Chondrocyte (in vitro differentiated cells): ENCODE results near the gene KEL. TPM values are rescaled to one million over a fixed set of nuclear protein-coding genes. Genes with fewer than 3 reads are reported as not detected.

Experiments used
- DNase-seq: peaks from one replicate; pipeline ENCODE4 v3.0.0; 2021; ENCODE audit warnings: mixed read lengths, low spot score
- H3K27ac Mint-ChIP-seq: one replicate; pipeline ENCODE4 v1.8.0; 2021; ENCODE audit warnings: mild to moderate bottlenecking, moderate library complexity, mixed read lengths; ENCODE audit not compliant: unreplicated experiment
- H3K27me3 Mint-ChIP-seq: 2 replicates; pipeline ENCODE4 v1.8.0; 2021; ENCODE audit warnings: low read depth, mixed read lengths
- H3K36me3 Mint-ChIP-seq: 2 replicates; pipeline ENCODE4 v1.8.0; 2021; ENCODE audit warnings: low read depth, mixed read lengths
- H3K4me1 Mint-ChIP-seq: 2 replicates; pipeline ENCODE4 v1.8.0; 2021; ENCODE audit warnings: low read depth, mild to moderate bottlenecking, mixed read lengths
- H3K4me3 Mint-ChIP-seq: one replicate; pipeline ENCODE4 v1.8.0; 2021; ENCODE audit warnings: mild to moderate bottlenecking, moderate library complexity, mixed read lengths; ENCODE audit not compliant: unreplicated experiment
- H3K9me3 Mint-ChIP-seq: 2 replicates; pipeline ENCODE4 v1.8.0; 2021; ENCODE audit warnings: low read depth, mixed read lengths
- total RNA-seq: library from RNA; stranded (reverse); gene quantifications from 3 replicates; pipeline ENCODE4 v1.2.1, GENCODE V29; 2021
- TF ChIP-seq, protein P1 (sequence below): fragments of 200-600 bp; sonication (generic); IDR thresholded peaks from 2 replicates; pipeline ENCODE4 v1.5.0; 2021; ENCODE audit warnings: antibody characterized with exemption, mild to moderate bottlenecking, moderate library complexity

KEL gene
- total RNA-seq, 1 donor from 2014 or later: 0.40 TPM

GRCh38 chr7:142961595-142961972, 579 bp downstream of the KEL start:
- no peak for DNase-seq
- H3K4me1 Mint-ChIP-seq: no peaks in the 10 kb centered on the region
- no peak overlapping the region for H3K4me3 Mint-ChIP-seq
- H3K36me3 Mint-ChIP-seq: no peaks in the 10 kb centered on the region
- TF ChIP-seq, protein P1, sequence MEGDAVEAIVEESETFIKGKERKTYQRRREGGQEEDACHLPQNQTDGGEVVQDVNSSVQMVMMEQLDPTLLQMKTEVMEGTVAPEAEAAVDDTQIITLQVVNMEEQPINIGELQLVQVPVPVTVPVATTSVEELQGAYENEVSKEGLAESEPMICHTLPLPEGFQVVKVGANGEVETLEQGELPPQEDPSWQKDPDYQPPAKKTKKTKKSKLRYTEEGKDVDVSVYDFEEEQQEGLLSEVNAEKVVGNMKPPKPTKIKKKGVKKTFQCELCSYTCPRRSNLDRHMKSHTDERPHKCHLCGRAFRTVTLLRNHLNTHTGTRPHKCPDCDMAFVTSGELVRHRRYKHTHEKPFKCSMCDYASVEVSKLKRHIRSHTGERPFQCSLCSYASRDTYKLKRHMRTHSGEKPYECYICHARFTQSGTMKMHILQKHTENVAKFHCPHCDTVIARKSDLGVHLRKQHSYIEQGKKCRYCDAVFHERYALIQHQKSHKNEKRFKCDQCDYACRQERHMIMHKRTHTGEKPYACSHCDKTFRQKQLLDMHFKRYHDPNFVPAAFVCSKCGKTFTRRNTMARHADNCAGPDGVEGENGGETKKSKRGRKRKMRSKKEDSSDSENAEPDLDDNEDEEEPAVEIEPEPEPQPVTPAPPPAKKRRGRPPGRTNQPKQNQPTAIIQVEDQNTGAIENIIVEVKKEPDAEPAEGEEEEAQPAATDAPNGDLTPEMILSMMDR: no peak
- H3K27ac Mint-ChIP-seq: no peak overlapping the region
- peaks cover 8% of the 10 kb centered on the region for H3K27me3 Mint-ChIP-seq
- H3K9me3 Mint-ChIP-seq: peaks cover under 1% of the 10 kb centered on the region

GRCh38 chr7:142960955-142961512, 1.1 kb downstream of the KEL start:
- Mint-ChIP-seq H3K27ac (no peak overlapping the region), H3K4me1 (no peaks in the 10 kb centered on the region), H3K4me3 (no peak overlapping the region), H3K36me3 (no peaks in the 10 kb centered on the region), H3K27me3 (peaks cover 8% of the 10 kb centered on the region), H3K9me3 (peaks cover 6% of the 10 kb centered on the region)
- no peak for DNase-seq
- TF ChIP-seq, protein P1: no peak

DNA sequence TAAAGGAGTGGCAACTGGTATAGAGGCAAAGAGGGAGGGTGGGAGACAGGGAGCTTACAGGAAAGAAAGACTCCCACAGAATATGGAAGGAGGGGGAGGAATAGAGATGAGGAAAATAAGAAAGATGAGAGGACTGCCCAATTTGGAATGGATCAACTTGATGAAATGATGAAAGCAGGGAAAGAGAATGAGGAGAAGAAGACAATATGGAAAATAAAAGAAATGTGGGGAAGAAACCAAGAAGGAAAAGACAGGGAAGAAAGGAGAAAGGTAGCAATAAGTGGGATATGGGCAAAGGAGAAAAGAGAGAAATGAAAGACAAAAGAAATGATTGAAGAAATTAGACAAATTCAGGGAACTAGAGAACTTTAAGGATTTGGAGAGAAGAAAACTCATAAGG, 3.0 kb downstream of the KEL start:
- DNase-seq: no peak
- no peak overlapping the region for H3K4me3 Mint-ChIP-seq
- no peaks in the 10 kb centered on the region for H3K4me1 Mint-ChIP-seq
- H3K27me3 Mint-ChIP-seq: peaks cover 8% of the 10 kb centered on the region
- H3K36me3 Mint-ChIP-seq: no peaks in the 10 kb centered on the region
- TF ChIP-seq, protein P1: no peak
- peaks cover 16% of the 10 kb centered on the region for H3K9me3 Mint-ChIP-seq
- no peak overlapping the region for H3K27ac Mint-ChIP-seq

- Mint-ChIP-seq H3K9me3 (peaks cover 23% of the 10 kb centered on the region), H3K4me3 (no peak overlapping the region), H3K27me3 (peaks cover 8% of the 10 kb centered on the region), H3K36me3 (no peaks in the 10 kb centered on the region), H3K4me1 (no peaks in the 10 kb centered on the region), H3K27ac (no peak overlapping the region)
- TF ChIP-seq, protein P1: no peak
- DNase-seq: no peak
These were observed 4.4 kb downstream of the KEL start for GRCh38 chr7:142957723-142958122.

- TF ChIP-seq, protein P1: no peak
- no peak overlapping the region for H3K4me3 Mint-ChIP-seq
- no peaks in the 10 kb centered on the region for H3K36me3 Mint-ChIP-seq
- peaks cover 23% of the 10 kb centered on the region for H3K9me3 Mint-ChIP-seq
- peaks cover 8% of the 10 kb centered on the region for H3K27me3 Mint-ChIP-seq
- no peak for DNase-seq
- H3K4me1 Mint-ChIP-seq: no peaks in the 10 kb centered on the region
- no peak overlapping the region for H3K27ac Mint-ChIP-seq
These were observed 5.1 kb downstream of the KEL start for GRCh38 chr7:142956951-142957623.
